Left lung (tissue), 10 donors: ENCODE results near the gene JADE1. TPM values are rescaled to one million over a fixed set of nuclear protein-coding genes. Genes with fewer than 3 reads are reported as not detected.

Experiments
- ATAC-seq: fragments of 200-7000 bp; cut with Tn5 transposase; one replicate; pipeline ENCODE4 v1.9.1; 2020; ENCODE audit warnings: moderate library complexity
- DNase-seq, 4 donors: peaks; one replicate each; pipeline ENCODE4 v3.0.0-alpha.2; 2013 to 2020
- H3K27ac ChIP-seq, 2 donors: fragments of 200-600 bp; sonication (generic) in 1 of 2; one replicate each; pipeline versions ENCODE4 v1.5.0 to v1.8.0; 2020 to 2021
- H3K27me3 ChIP-seq, 2 donors: fragments of 200-600 bp; sonication (generic) in 1 of 2; one replicate each; pipeline versions ENCODE4 v1.5.0 to v1.8.0; 2020 to 2021
- H3K36me3 ChIP-seq, 2 donors: fragments of 200-600 bp; sonication (generic) in 1 of 2; one replicate each; pipeline versions ENCODE4 v1.5.0 to v1.8.0; 2020 to 2021
- H3K4me1 ChIP-seq, 2 donors: fragments of 200-600 bp; one replicate each; pipeline ENCODE4 v1.8.0; 2021
- H3K4me3 ChIP-seq, 2 donors: fragments of 200-600 bp; sonication (generic) in 1 of 2; one replicate each; pipeline versions ENCODE4 v1.5.0 to v1.8.0; 2020 to 2021; ENCODE audit warnings: mild to moderate bottlenecking in 1 of 2
- H3K9me3 ChIP-seq, 2 donors: fragments of 200-600 bp; sonication (generic) in 1 of 2; one replicate each; pipeline versions ENCODE4 v1.5.0 to v1.8.0; 2020 to 2021
- CTCF ChIP-seq, 2 donors: fragments of 200-600 bp; sonication (generic) in 1 of 2; IDR thresholded peaks; one replicate each; pipeline versions ENCODE4 v1.5.0 to v1.8.0; 2021; ENCODE audit warnings: antibody characterized with exemption in 2 of 2
- intact Hi-C, 2 donors: fragments of 100-400 bp; cut with DNase I; formaldehyde crosslinking; loops; one replicate each; pipeline versions ENCODE4 v1.11.2 to v1.14.2; 2022
- polyA plus RNA-seq, 6 donors: library from polyadenylated mRNA; unstranded; fragments of 120-200 nt; gene quantifications; one replicate each; pipeline ENCODE4 v1.2.1, GENCODE V29; 2013; ENCODE audit not compliant: insufficient read length in 6 of 6
- total RNA-seq, 2 donors: library from RNA; stranded (reverse); fragmentation: NEBNext Ultra II Directional; extraction: Animal tissue kit (Norgen Biotek cat#: 25700); gene quantifications; one replicate each; pipeline ENCODE4 v1.2.1, GENCODE V29; 2021
- donor health status: DM: no; HTN: yes; CAD: no.
- donor health status: DM: no; HTN: no; CAD: no.

Gene JADE1
- total and polyA plus RNA-seq, 8 donors, result 18.9 to 29.5 (median 23.2) TPM

GRCh38 chr4:128863312-128864075 lies 54.0 kb downstream of the JADE1 start:
- Histone ChIP-seq H3K4me1 (peaks cover 0 to 30% of the 10 kb centered on the region in 2 donors), H3K27ac (peak overlapping the region in 1 of 2 donors; percentile 71), H3K9me3 (no peaks in the 10 kb centered on the region), H3K36me3 (peaks cover 0 to 60% of the 10 kb centered on the region in 2 donors), H3K4me3 (no peak overlapping the region), H3K27me3 (no peaks in the 10 kb centered on the region)
- TF ChIP-seq CTCF (IDR thresholded peaks at IDR 0.05), result peak; percentile 84 to 86
- DNase-seq (peak; percentile 55 to 84 (median 70)), ATAC-seq (peak; percentile 86)
- intact Hi-C loops, result no loop called here

- TF ChIP-seq CTCF (IDR thresholded peaks at IDR 0.05), result no peak
- intact Hi-C loops, result no loop called here
- no peak overlapping the region for H3K4me3 ChIP-seq
- no peaks in the 10 kb centered on the region for H3K9me3 ChIP-seq
- peaks cover 0 to 71% of the 10 kb centered on the region in 2 donors for H3K36me3 ChIP-seq
- H3K27ac ChIP-seq, result no peak overlapping the region
- ATAC-seq (no peak), DNase-seq (no peak)
- peaks cover 0 to 33% of the 10 kb centered on the region in 2 donors for H3K4me1 ChIP-seq
- no peaks in the 10 kb centered on the region for H3K27me3 ChIP-seq
These were observed 55.6 kb downstream of the JADE1 start for GRCh38 chr4:128865132-128865531.

GRCh38 chr4:128866269-128866668 lies 56.8 kb downstream of the JADE1 start:
- no peak for ATAC-seq

GRCh38 chr4:128866691-128867090 lies 57.2 kb downstream of the JADE1 start:
- peaks cover 0 to 73% of the 10 kb centered on the region in 2 donors for H3K36me3 ChIP-seq
- DNase-seq, result no peak
- peaks cover 0 to 21% of the 10 kb centered on the region in 2 donors for H3K4me1 ChIP-seq
- intact Hi-C loops, result no loop called here
- H3K9me3 ChIP-seq, result no peaks in the 10 kb centered on the region
- H3K27me3 ChIP-seq, result no peaks in the 10 kb centered on the region
- no peak overlapping the region for H3K27ac ChIP-seq
- no peak overlapping the region for H3K4me3 ChIP-seq
- no peak for ATAC-seq
- TF ChIP-seq CTCF (IDR thresholded peaks at IDR 0.05), result no peak

More at GRCh38 chr4:128866269-128866668, 56.8 kb downstream of the JADE1 start:
- Histone ChIP-seq H3K36me3 (peaks cover 0 to 73% of the 10 kb centered on the region in 2 donors), H3K4me3 (no peak overlapping the region), H3K9me3 (no peaks in the 10 kb centered on the region), H3K27me3 (no peaks in the 10 kb centered on the region), H3K27ac (no peak overlapping the region), H3K4me1 (peaks cover 0 to 25% of the 10 kb centered on the region in 2 donors)
- no peak for TF ChIP-seq CTCF (IDR thresholded peaks at IDR 0.05)
- intact Hi-C loops, result no loop called here
- no peak for DNase-seq

- ATAC-seq (no peak), DNase-seq (no peak)
- TF ChIP-seq CTCF (IDR thresholded peaks at IDR 0.05), result no peak
- Histone ChIP-seq H3K4me3 (no peak overlapping the region), H3K9me3 (no peaks in the 10 kb centered on the region), H3K4me1 (peaks cover 0 to 3% of the 10 kb centered on the region in 2 donors), H3K27me3 (no peaks in the 10 kb centered on the region), H3K27ac (no peak overlapping the region), H3K36me3 (peaks cover 0 to 77% of the 10 kb centered on the region in 2 donors)
- intact Hi-C loops, result no loop called here
These were observed 59.3 kb downstream of the JADE1 start for GRCh38 chr4:128868758-128869157.
